Embryonic facial prominence (tissue), 1 donor: Measurements from ENCODE around the gene MXI1.

Source experiments
- DNase-seq: peaks from one replicate; pipeline ENCODE4 v3.0.0-alpha.2; 2016; ENCODE audit errors: extremely low spot score

The MXI1 gene

GRCh38 chr10:110215286-110216170 is 8.1 kb downstream of the MXI1 start:
- no peak for DNase-seq

GRCh38 chr10:110216240-110216639 is 8.8 kb downstream of the MXI1 start:
- DNase-seq = no peak

- no peak for DNase-seq
Observed at GRCh38 chr10:110216942-110217661, 9.7 kb downstream of the MXI1 start.

GRCh38 chr10:110217662-110218008 is 10.2 kb downstream of the MXI1 start:
- DNase-seq = no peak

- no peak for DNase-seq
Observed at GRCh38 chr10:110218632-110219031, 11.2 kb downstream of the MXI1 start.

GRCh38 chr10:110219884-110220283 is 12.5 kb downstream of the MXI1 start:
- no peak for DNase-seq

- no peak for DNase-seq
Observed at GRCh38 chr10:110220398-110220797, 13.0 kb downstream of the MXI1 start.

GRCh38 chr10:110221044-110221720 is 13.8 kb downstream of the MXI1 start:
- no peak for DNase-seq

- peak; percentile 85 for DNase-seq
Observed at GRCh38 chr10:110221721-110222261, 14.4 kb downstream of the MXI1 start.

GRCh38 chr10:110222641-110223297 is 15.4 kb downstream of the MXI1 start:
- DNase-seq = no peak

GRCh38 chr10:110223298-110223925 is 16.0 kb downstream of the MXI1 start:
- DNase-seq = no peak

GRCh38 chr10:110224992-110225391 is 17.6 kb downstream of the MXI1 start:
- no peak for DNase-seq

- DNase-seq = no peak
Observed at GRCh38 chr10:110225441-110225755, 18.0 kb downstream of the MXI1 start.

- peak; percentile 86 for DNase-seq
Observed at GRCh38 chr10:110225756-110226542, 18.5 kb downstream of the MXI1 start.

- DNase-seq = peak; percentile 92
Observed at GRCh38 chr10:110226543-110226925, 19.1 kb downstream of the MXI1 start.

- DNase-seq = peak; percentile 80
Observed at GRCh38 chr10:110226926-110227641, 19.7 kb downstream of the MXI1 start.

- no peak for DNase-seq
Observed at GRCh38 chr10:110228066-110228465, 20.7 kb downstream of the MXI1 start.

GRCh38 chr10:110229155-110229554 is 21.8 kb downstream of the MXI1 start:
- no peak for DNase-seq

- DNase-seq = no peak
Observed at GRCh38 chr10:110233846-110234245, 26.4 kb downstream of the MXI1 start.

GRCh38 chr10:110237894-110238480 is 30.6 kb downstream of the MXI1 start:
- DNase-seq = no peak
